Smooth muscle cell (in vitro differentiated cells): ENCODE data around the gene LRRC43. TPM values are rescaled to one million over a fixed set of nuclear protein-coding genes. Genes with fewer than 3 reads are reported as not detected.
A peak's percentile ranks its signal among the peaks of the same experiment; 100 is the strongest.

Source experiments
- DNase-seq: peaks from one replicate; lab custom pipeline; 2025; ENCODE audit not compliant: unreplicated experiment; lab: John Stamatoyannopoulos, UW
- H2AFZ ChIP-seq: fragments of 200-600 bp; sonication (generic); 2 replicates; pipeline ENCODE4 v1.6.0; 2016; ENCODE audit warnings: antibody characterized with exemption, low read depth, mild to moderate bottlenecking
- H3F3A ChIP-seq: fragments of 200-600 bp; sonication (generic); 2 replicates; pipeline ENCODE4 v1.6.0; 2017; ENCODE audit warnings: antibody characterized with exemption, low read depth
- H3K27ac ChIP-seq: fragments of 200-600 bp; sonication (generic); 2 replicates; pipeline ENCODE4 v1.5.1; 2016; ENCODE audit warnings: low read depth, mild to moderate bottlenecking
- H3K27me3 ChIP-seq: fragments of 200-600 bp; sonication (generic); 2 replicates; pipeline ENCODE4 v1.6.1; 2016; ENCODE audit warnings: low read depth, mild to moderate bottlenecking
- H3K36me3 ChIP-seq: fragments of 200-600 bp; sonication (generic); 2 replicates; pipeline ENCODE4 v1.5.1; 2016; ENCODE audit warnings: low read depth
- H3K4me1 ChIP-seq: fragments of 200-600 bp; sonication (generic); 2 replicates; pipeline ENCODE4 v1.5.1; 2016; ENCODE audit warnings: low read depth
- H3K4me2 ChIP-seq: fragments of 200-600 bp; sonication (generic); 2 replicates; pipeline ENCODE4 v1.6.0; 2016; ENCODE audit warnings: mild to moderate bottlenecking
- H3K4me3 ChIP-seq: fragments of 200-600 bp; sonication (generic); 2 replicates; pipeline ENCODE4 v1.5.1; 2016; ENCODE audit warnings: mild to moderate bottlenecking
- H3K79me2 ChIP-seq: fragments of 200-600 bp; sonication (generic); 2 replicates; pipeline ENCODE4 v1.6.0; 2016; ENCODE audit warnings: low read depth, mild to moderate bottlenecking
- H3K9ac ChIP-seq: fragments of 200-600 bp; sonication (generic); 2 replicates; pipeline ENCODE4 v1.6.0; 2016; ENCODE audit warnings: low read depth
- H3K9me3 ChIP-seq: fragments of 200-600 bp; sonication (generic); replicated peaks from 2 replicates; pipeline ENCODE4 v1.5.1; 2016; ENCODE audit warnings: low read depth
- H4K20me1 ChIP-seq: fragments of 200-600 bp; sonication (generic); 2 replicates; pipeline ENCODE4 v1.6.0; 2016; ENCODE audit warnings: low read depth
- WGBS: methylation state at CpG from one replicate; pipeline ENCODE4 v1.1.7; 2016; ENCODE audit warnings: low lambda C conversion rate; 5-methylcytosine and 5-hydroxymethylcytosine counted together
- polyA plus RNA-seq: library from polyadenylated mRNA; unstranded; fragments of >200 nt; fragmentation: Nextera tagmentation; extraction: Ambion mirVana; gene quantifications from 2 replicates; pipeline ENCODE4 v1.2.1, GENCODE V29; 2016
- total RNA-seq: library from RNA; depleted of rRNA; stranded (reverse); fragments of >200 nt; gene quantifications from 2 replicates; pipeline ENCODE4 v1.2.3, GENCODE V29; 2014
- TF ChIP-seq, protein P1 (sequence below): fragments of 200-600 bp; sonication (generic); IDR thresholded peaks from 2 replicates; pipeline ENCODE4 v1.5.1; 2017; ENCODE audit warnings: borderline replicate concordance, mild to moderate bottlenecking, antibody characterized with exemption; ENCODE audit not compliant: insufficient read depth, poor library complexity, severe bottlenecking

LRRC43 gene, protein sequence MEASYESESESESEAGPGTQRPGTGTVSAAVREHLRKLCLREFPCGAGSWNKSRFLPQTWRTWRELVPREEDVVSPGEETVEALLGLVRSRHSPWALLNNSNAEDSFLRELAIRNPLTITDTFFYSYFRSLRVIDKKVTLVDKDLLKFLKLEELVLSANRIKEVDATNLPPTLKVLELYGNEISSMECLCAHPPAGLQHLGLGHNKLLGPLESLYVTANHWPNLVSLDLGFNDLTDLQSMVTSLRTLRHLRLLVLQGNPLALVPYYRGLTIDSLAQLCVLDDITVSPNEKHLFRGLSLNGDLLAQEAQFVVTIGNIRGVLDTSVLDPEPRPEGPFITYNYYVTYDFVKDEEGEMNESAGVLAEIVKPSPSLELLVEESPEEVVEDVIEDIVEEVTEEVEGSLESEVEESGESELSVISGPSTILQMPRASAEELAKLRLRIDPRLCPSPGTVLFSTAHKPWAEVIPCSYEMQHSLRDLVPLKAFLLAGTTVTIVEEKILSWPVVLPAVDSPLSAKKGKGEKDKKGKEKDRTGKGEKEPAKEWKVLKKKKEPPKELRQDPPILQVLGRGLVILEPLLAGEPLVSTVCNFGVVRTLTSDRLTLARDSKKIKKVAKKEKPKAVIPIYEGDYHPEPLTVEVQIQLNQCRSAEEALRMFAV
- total RNA-seq (1.3 TPM in 1 of 2 replicates, not detected in the other), polyA plus RNA-seq (0.38 and 0.77 TPM in 2 replicates)

DNA sequence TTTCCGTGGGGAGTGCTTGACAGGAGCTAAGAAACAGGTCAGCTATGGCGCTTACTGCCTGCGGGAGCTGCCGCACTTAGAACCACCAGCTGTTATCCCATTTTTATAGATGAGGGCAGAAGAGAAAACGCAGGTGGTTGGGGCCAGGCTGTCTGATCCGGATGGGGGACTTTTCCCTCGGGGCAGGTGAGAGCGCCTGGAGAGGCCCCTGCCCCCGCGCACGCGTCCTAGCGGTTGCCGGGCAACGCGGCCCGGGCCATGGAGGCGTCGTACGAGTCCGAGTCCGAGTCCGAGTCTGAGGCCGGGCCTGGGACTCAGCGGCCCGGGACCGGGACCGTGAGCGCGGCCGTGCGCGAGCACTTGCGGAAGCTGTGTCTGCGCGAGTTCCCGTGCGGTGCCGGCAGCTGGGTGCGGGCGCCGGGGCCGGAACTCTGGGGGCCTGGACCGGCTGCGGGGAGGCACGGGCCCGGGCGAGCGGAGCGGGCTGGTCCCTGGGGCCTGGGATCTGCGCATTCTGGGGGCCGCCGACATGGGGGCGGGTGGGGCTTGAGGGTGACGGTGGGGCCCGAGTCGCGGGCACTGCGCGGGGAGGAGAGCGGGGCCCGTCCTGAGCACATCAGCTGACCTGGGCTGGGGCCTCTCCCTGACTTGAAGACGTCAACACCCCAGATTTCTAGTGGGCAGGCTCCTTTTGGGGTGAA is at the start of gene LRRC43:
Gene LRRC43, plus strand, starts transcription at position 237 of the 701 bp plus-strand sequence. Its CDS starts 22 bp downstream, at position 259.
- Histone ChIP-seq H4K20me1 (no peaks in the 10 kb centered on the region), H3F3A (no peaks in the 10 kb centered on the region), H3K36me3 (no peaks in the 10 kb centered on the region), H3K79me2 (no peaks in the 10 kb centered on the region), H2AFZ (peak within 1 kb of the TSS; percentile 69), H3K9me3 (no peaks in the 10 kb centered on the region), H3K27ac (no peak within 1 kb of the TSS), H3K4me1 (no peaks in the 10 kb centered on the region), H3K4me3 (peak within 1 kb of the TSS; percentile 55), H3K27me3 (no peaks in the 10 kb centered on the region), H3K4me2 (peak within 1 kb of the TSS; percentile 94), H3K9ac (peak within 1 kb of the TSS; percentile 35)
- 3% methylated on average over 44 of the region's 63 CpGs for WGBS
- TF ChIP-seq, protein P1, sequence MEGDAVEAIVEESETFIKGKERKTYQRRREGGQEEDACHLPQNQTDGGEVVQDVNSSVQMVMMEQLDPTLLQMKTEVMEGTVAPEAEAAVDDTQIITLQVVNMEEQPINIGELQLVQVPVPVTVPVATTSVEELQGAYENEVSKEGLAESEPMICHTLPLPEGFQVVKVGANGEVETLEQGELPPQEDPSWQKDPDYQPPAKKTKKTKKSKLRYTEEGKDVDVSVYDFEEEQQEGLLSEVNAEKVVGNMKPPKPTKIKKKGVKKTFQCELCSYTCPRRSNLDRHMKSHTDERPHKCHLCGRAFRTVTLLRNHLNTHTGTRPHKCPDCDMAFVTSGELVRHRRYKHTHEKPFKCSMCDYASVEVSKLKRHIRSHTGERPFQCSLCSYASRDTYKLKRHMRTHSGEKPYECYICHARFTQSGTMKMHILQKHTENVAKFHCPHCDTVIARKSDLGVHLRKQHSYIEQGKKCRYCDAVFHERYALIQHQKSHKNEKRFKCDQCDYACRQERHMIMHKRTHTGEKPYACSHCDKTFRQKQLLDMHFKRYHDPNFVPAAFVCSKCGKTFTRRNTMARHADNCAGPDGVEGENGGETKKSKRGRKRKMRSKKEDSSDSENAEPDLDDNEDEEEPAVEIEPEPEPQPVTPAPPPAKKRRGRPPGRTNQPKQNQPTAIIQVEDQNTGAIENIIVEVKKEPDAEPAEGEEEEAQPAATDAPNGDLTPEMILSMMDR, result no peak
- DNase-seq, result no peak

DNA sequence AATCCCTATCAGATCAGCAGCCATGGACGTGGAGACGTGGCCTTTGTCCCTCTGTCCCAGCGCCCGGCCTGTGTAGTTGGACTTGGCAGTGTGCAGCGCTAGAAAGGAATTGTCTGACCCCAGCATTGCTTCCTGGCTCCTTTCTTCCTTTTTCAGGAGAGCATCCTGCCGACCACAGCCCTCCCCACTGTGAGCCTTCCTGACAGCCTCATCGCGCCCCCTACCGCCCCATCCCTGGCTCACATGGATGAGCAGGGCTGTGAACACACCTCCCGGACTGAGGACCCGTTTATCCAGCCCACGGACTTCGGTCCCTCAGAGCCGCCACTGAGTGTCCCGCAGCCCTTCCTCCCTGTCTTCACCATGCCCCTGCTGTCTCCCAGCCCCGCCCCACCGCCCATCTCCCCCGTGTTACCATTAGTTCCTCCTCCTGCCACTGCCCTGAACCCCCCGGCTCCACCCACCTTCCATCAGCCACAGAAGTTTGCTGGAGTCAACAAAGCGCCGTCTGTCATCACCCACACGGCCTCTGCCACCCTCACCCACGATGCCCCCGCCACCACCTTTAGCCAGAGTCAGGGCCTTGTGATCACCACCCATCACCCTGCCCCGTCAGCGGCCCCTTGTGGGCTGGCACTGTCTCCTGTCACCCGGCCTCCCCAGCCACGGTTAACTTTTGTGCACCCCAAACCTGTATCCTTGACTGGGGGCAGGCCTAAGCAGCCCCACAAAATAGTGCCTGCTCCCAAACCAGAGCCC is 49.6 kb upstream of the LRRC43 start:
- Histone ChIP-seq H3K79me2 (no peaks in the 10 kb centered on the region), H3K9me3 (no peaks in the 10 kb centered on the region), H2AFZ (no peak overlapping the region), H4K20me1 (no peaks in the 10 kb centered on the region), H3K4me2 (no peak overlapping the region), H3K27me3 (no peaks in the 10 kb centered on the region), H3K4me1 (no peaks in the 10 kb centered on the region), H3K36me3 (no peaks in the 10 kb centered on the region), H3K9ac (no peak overlapping the region), H3K27ac (no peak overlapping the region), H3K4me3 (no peak overlapping the region), H3F3A (no peaks in the 10 kb centered on the region)
- 93% methylated on average over 20 of the region's 28 CpGs for WGBS
- no peak for DNase-seq
- TF ChIP-seq, protein P1, result no peak

DNA sequence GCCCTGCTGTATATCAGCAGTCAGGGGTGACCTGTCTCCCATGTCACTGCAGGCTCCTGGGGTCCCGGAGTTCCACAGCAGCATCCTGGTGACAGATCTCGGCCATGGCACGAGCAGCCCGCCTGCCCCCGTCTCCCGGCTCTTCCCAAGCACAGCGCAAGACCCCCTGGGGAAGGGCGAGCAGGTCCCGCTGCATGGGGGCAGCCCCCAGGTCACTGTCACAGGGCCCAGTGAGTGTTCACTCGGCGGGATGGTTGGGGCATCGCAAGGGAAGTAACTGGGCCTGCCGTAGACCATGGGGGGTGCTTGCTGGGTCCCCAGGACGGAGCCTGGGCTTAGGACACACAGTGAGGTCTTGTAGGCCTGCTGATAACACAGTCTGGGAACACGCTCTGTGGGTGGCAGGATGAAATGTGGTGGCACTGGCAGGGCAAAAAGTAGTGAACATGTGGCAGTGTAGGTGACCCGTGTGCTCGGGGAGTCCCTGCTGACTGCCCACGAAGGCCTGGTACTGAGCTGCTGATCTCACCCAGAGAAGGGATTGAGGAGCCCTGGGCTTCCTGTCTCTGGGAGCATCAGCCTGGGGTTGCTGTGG is 47.4 kb upstream of the LRRC43 start:
- H3K79me2 ChIP-seq, result no peaks in the 10 kb centered on the region
- no peaks in the 10 kb centered on the region for H3K4me1 ChIP-seq
- H3K4me2 ChIP-seq, result no peak overlapping the region
- no peak for DNase-seq
- no peak overlapping the region for H3K4me3 ChIP-seq
- H3K9me3 ChIP-seq, result no peaks in the 10 kb centered on the region
- no peak overlapping the region for H2AFZ ChIP-seq
- no peak overlapping the region for H3K27ac ChIP-seq
- no peaks in the 10 kb centered on the region for H3K27me3 ChIP-seq
- WGBS, result 98% methylated on average over 18 of the region's 18 CpGs
- H4K20me1 ChIP-seq, result no peaks in the 10 kb centered on the region
- H3F3A ChIP-seq, result no peaks in the 10 kb centered on the region
- H3K36me3 ChIP-seq, result no peaks in the 10 kb centered on the region
- TF ChIP-seq, protein P1, result no peak
- no peak overlapping the region for H3K9ac ChIP-seq
